ENCODE measurements around the gene MAP3K15.

MAP3K15 gene

DNA sequence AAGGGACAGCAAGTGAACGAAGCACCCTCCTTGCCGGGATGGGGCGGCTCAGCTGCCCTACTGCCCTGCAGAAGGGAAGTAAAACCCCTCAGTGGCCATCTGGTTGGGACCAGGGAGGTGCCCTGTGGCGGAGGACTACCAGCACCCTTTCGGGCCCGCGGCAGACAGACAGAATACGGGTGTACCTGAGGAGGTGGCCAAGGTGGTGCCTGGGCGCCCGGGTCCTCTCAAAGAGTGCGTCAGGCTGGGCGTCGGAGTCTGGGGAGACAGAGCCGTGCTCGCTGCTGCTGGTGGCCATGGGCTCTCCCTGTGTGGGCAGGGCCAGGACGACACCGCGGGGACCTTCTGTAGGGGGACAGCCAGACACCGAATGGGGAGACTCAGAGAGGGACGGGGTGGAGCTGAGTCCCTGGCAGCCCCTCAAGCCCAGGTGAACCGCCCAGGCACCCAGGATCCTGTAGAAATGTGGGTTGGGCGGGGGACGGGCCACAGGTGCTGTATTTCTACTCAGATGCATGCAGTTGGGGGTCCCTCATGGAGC, 141.9 kb downstream of the MAP3K15 start:
- no peaks in the 10 kb centered on the region for H3K9me3 ChIP-seq (ENCODE audit: control insufficient read depth, low read length)
- TF ChIP-seq, protein P1, sequence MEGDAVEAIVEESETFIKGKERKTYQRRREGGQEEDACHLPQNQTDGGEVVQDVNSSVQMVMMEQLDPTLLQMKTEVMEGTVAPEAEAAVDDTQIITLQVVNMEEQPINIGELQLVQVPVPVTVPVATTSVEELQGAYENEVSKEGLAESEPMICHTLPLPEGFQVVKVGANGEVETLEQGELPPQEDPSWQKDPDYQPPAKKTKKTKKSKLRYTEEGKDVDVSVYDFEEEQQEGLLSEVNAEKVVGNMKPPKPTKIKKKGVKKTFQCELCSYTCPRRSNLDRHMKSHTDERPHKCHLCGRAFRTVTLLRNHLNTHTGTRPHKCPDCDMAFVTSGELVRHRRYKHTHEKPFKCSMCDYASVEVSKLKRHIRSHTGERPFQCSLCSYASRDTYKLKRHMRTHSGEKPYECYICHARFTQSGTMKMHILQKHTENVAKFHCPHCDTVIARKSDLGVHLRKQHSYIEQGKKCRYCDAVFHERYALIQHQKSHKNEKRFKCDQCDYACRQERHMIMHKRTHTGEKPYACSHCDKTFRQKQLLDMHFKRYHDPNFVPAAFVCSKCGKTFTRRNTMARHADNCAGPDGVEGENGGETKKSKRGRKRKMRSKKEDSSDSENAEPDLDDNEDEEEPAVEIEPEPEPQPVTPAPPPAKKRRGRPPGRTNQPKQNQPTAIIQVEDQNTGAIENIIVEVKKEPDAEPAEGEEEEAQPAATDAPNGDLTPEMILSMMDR (IDR thresholded peaks at IDR 0.05) = no peak
- H3K4me2 ChIP-seq (ENCODE audit: low read length) = no peak overlapping the region
- no peak overlapping the region for H3K9ac ChIP-seq
- H3K79me2 ChIP-seq = no peaks in the 10 kb centered on the region
- H3K27me3 ChIP-seq (ENCODE audit: control insufficient read depth, insufficient read depth, low read length) = no peaks in the 10 kb centered on the region
- no peak overlapping the region for H2AFZ ChIP-seq
- no peaks in the 10 kb centered on the region for H3K4me1 ChIP-seq
- no peak overlapping the region for H3K27ac ChIP-seq
- H3K4me3 ChIP-seq (ENCODE audit: low read depth, low read length) = no peak overlapping the region
- H3K36me3 ChIP-seq (ENCODE audit: control insufficient read depth, insufficient read depth, low read length) = no peaks in the 10 kb centered on the region

DNA sequence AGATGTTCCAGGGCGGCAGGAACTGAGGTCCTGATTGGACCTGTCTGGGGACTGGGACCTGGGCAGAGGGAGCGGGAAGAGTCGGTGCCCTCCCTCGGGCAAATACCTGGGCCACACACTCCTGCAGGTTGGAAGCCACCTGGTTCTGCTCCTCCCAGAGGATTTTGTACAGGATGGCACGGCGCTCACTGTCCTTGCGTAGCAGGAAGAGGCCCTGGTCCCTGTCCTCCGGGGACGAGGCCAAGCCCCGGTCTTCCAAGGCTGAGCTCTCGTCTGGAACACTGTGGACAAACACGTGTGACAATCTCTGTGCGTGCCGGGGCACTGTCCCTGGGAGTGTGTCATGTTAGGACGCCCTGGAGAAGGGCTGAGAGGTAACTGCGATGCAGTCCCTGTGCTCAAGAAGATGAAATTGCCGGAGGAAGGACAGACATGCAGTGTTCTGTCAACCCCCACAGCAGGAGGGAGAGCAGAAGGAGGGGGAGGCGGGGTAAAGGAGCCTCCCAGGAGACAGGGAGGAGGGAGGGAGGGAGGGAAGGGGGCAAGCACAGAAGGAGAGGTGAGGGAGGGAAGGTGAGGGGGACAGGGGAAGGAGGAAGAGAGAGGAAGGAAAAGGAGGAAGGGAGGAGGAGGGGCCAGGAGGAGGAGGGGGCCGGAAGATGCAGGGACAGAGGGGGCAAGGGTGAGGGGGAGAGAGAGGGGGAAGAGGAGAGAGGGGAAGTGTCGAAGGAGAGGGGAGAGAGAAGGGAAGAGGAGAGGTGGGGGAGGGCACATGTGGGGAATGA, 142.6 kb downstream of the MAP3K15 start:
- Histone ChIP-seq H3K9ac (no peak overlapping the region), H3K27ac (no peak overlapping the region), H3K4me1 (no peaks in the 10 kb centered on the region), H3K27me3 (ENCODE audit: control insufficient read depth, insufficient read depth, low read length) (no peaks in the 10 kb centered on the region), H3K9me3 (ENCODE audit: control insufficient read depth, low read length) (no peaks in the 10 kb centered on the region), H3K4me2 (ENCODE audit: low read length) (peak overlapping the region; percentile 77), H2AFZ (peak overlapping the region; percentile 81), H3K36me3 (ENCODE audit: control insufficient read depth, insufficient read depth, low read length) (no peaks in the 10 kb centered on the region), H3K79me2 (no peaks in the 10 kb centered on the region), H3K4me3 (ENCODE audit: low read depth, low read length) (peak overlapping the region; percentile 42)
- TF ChIP-seq, protein P1 (IDR thresholded peaks at IDR 0.05) = no peak

DNA sequence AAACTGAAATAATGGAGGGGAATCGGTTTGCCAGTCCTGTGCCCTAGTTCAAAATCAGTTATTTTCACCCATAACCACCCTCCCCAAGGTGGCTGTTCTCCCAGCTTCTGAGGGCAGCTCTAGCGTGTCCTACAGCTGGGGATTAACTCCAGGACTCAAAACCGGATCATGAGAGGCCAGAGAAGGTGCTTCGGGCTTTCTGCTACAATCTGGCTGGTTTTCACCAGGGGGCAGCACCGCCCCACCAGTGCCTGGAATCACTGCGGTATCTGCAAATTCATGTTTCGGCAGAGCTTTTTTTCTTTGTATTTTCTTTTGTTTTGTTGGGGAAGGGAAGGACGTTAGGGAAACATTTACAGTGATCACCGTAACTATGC, 143.2 kb downstream of the MAP3K15 start:
- Histone ChIP-seq H3K4me1 (no peaks in the 10 kb centered on the region), H3K27me3 (ENCODE audit: control insufficient read depth, insufficient read depth, low read length) (no peaks in the 10 kb centered on the region), H3K4me2 (ENCODE audit: low read length) (peak overlapping the region; percentile 77), H3K27ac (no peak overlapping the region), H3K9ac (no peak overlapping the region), H3K4me3 (ENCODE audit: low read depth, low read length) (peak overlapping the region; percentile 42), H3K36me3 (ENCODE audit: control insufficient read depth, insufficient read depth, low read length) (no peaks in the 10 kb centered on the region), H2AFZ (peak overlapping the region; percentile 81), H3K9me3 (ENCODE audit: control insufficient read depth, low read length) (no peaks in the 10 kb centered on the region), H3K79me2 (no peaks in the 10 kb centered on the region)
- TF ChIP-seq, protein P1 (IDR thresholded peaks at IDR 0.05) = peak; percentile 74

DNA sequence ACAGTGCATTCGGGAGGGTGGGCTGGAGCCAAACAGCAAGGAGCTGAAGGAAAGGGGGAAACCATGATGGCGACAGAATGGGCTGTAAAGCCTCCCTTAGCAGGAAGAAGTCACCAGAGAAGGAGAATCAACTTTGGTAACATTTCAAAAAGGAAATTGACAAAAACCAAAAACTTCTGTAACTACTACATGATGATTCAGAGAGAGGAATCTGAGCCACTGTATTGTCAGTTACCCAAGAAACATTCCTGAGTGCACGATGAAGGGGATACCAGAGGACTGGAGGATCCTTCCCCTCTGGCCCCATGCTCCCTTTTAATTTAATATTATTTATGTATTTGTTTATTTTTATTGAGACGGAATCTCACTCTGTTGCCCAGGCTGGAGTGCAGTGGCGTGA, 145.2 kb downstream of the MAP3K15 start:
- no peak overlapping the region for H3K27ac ChIP-seq
- no peak overlapping the region for H2AFZ ChIP-seq
- H3K4me1 ChIP-seq = no peaks in the 10 kb centered on the region
- H3K36me3 ChIP-seq (ENCODE audit: control insufficient read depth, insufficient read depth, low read length) = no peaks in the 10 kb centered on the region
- H3K4me3 ChIP-seq (ENCODE audit: low read depth, low read length) = no peak overlapping the region
- H3K9me3 ChIP-seq (ENCODE audit: control insufficient read depth, low read length) = no peaks in the 10 kb centered on the region
- H3K27me3 ChIP-seq (ENCODE audit: control insufficient read depth, insufficient read depth, low read length) = no peaks in the 10 kb centered on the region
- H3K79me2 ChIP-seq = no peaks in the 10 kb centered on the region
- TF ChIP-seq, protein P1 (IDR thresholded peaks at IDR 0.05) = no peak
- H3K9ac ChIP-seq = no peak overlapping the region
- no peak overlapping the region for H3K4me2 ChIP-seq (ENCODE audit: low read length)

DNA sequence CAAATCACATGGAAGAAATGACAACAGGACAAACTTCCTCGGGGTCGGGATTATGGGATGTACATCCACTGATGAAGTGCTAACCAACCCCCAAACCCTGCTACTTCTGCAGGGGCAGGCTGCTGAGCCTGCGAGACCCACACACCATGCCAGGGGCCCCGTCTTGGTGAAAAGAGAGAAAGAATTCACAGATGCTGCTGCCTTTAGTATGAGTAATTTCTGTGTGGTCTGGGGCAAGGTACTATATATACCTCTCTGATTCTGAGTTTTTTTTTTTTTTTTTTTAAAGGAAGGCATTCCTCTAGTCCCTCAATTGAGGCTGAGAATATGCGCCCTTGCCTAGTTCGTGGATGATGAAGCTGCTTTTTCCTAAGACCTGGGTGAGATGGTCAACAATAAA, 146.7 kb downstream of the MAP3K15 start:
- no peaks in the 10 kb centered on the region for H3K27me3 ChIP-seq (ENCODE audit: control insufficient read depth, insufficient read depth, low read length)
- TF ChIP-seq, protein P1 (IDR thresholded peaks at IDR 0.05) = no peak

More for the DNA sequence above, 146.7 kb downstream of the MAP3K15 start:
- Histone ChIP-seq H3K4me2 (ENCODE audit: low read length) (no peak overlapping the region), H3K4me3 (ENCODE audit: low read depth, low read length) (no peak overlapping the region), H3K9ac (no peak overlapping the region), H3K9me3 (ENCODE audit: control insufficient read depth, low read length) (no peaks in the 10 kb centered on the region), H3K79me2 (no peaks in the 10 kb centered on the region), H3K36me3 (ENCODE audit: control insufficient read depth, insufficient read depth, low read length) (no peaks in the 10 kb centered on the region), H2AFZ (no peak overlapping the region), H3K27ac (no peak overlapping the region), H3K4me1 (no peaks in the 10 kb centered on the region)

Measured in parathyroid adenoma (tissue), 2 donors.